Endothelial cell of umbilical vein (primary cell): ENCODE measurements around the gene TCP11L2. TPM values are rescaled to one million over a fixed set of nuclear protein-coding genes. Genes with fewer than 3 reads are reported as not detected.

Experiments used
- BruUV-seq: library from RNA; stranded (reverse); fragments of 400-500 nt; replicated peaks from 2 replicates; lab custom pipeline; 2021; lab: Mats Ljungman, UMichigan
- CTCF ChIA-PET: fragments of 300-600, 350-600 bp; sonication (Branson Sonifier 250); formaldehyde crosslinking; loops from one replicate; lab custom pipeline; 2021; ENCODE audit warnings: antibody characterized with exemption, inconsistent platforms; lab: Charles Lee
- POLR2A ChIA-PET: fragments of 300-600, 350-600 bp; sonication (Branson Sonifier 250); formaldehyde crosslinking; loops from one replicate; lab custom pipeline; 2021; ENCODE audit warnings: antibody characterized with exemption, inconsistent platforms; lab: Charles Lee
- DNase-seq: peaks from one replicate; pipeline ENCODE4 v3.0.0-alpha.2; 2011; ENCODE audit warnings: low read depth, low spot score
- FAIRE-seq: peaks from 2 replicates; lab custom pipeline; 2011; peaks lifted over from hg19 to GRCh38; lab: Jason Lieb, UNC
- H2AFZ ChIP-seq: 2 replicates; pipeline ENCODE4 v1.6.0; 2012; ENCODE audit warnings: low read depth, low read length, control low read depth, inconsistent platforms
- H3K27ac ChIP-seq: 2 replicates; pipeline ENCODE4 v1.5.1; 2011; ENCODE audit warnings: low read depth, mild to moderate bottlenecking, control low read depth, low read length, moderate library complexity; ENCODE audit not compliant: insufficient read depth
- H3K27me3 ChIP-seq, 2 experiments: 2 replicates each; pipeline versions ENCODE4 v1.6.0 to v1.6.1; 2011; ENCODE audit warnings: low read length in 2 of 2, mixed read lengths in 1 of 2; ENCODE audit not compliant: control insufficient read depth in 2 of 2, insufficient read depth in 2 of 2
- H3K36me3 ChIP-seq, 2 experiments: 2 replicates in 1 of 2; 3 replicates in 1 of 2; pipeline ENCODE4 v1.5.1; 2011; ENCODE audit warnings: low read length in 2 of 2, mild to moderate bottlenecking in 1 of 2, moderate library complexity in 1 of 2; ENCODE audit not compliant: control insufficient read depth in 2 of 2, insufficient read depth in 2 of 2; ENCODE audit errors: extremely low read depth in 1 of 2
- H3K4me1 ChIP-seq: 3 replicates; pipeline ENCODE4 v1.5.1; 2011; ENCODE audit warnings: mild to moderate bottlenecking, low read length; ENCODE audit not compliant: control insufficient read depth, insufficient read depth; ENCODE audit errors: extremely low read depth
- H3K4me2 ChIP-seq: 2 replicates; pipeline ENCODE4 v1.6.1; 2011; ENCODE audit warnings: low read length, control low read depth, mixed read lengths; ENCODE audit not compliant: insufficient read depth
- H3K4me3 ChIP-seq, 3 experiments: fragments of 200-600 bp in 1 of 3; sonication (generic), shearing (Covaris generic) in 1 of 3; replicated peaks in 1 of 3; 2 replicates each; pipeline ENCODE4 v1.5.1; 2011 to 2016; ENCODE audit warnings: control low read depth in 3 of 3, low read length in 3 of 3, mild to moderate bottlenecking in 2 of 3, inconsistent platforms in 1 of 3, low read depth in 1 of 3, moderate library complexity in 1 of 3; ENCODE audit not compliant: insufficient read depth in 1 of 3
- H3K79me2 ChIP-seq: 2 replicates; pipeline ENCODE4 v1.6.0; 2012; ENCODE audit warnings: low read length, inconsistent platforms; ENCODE audit not compliant: control insufficient read depth, insufficient read depth
- H3K9ac ChIP-seq: replicated peaks from 2 replicates; pipeline ENCODE3; 2011; ENCODE audit warnings: low read length, control low read depth; ENCODE audit not compliant: insufficient read depth; ENCODE audit errors: extremely low read depth
- H3K9me1 ChIP-seq: replicated peaks from 3 replicates; pipeline ENCODE4 v1.6.0; 2011; ENCODE audit warnings: mild to moderate bottlenecking, low read length; ENCODE audit not compliant: control insufficient read depth, insufficient read depth; ENCODE audit errors: extremely low read depth
- H3K9me3 ChIP-seq: replicated peaks from 2 replicates; pipeline ENCODE4 v1.5.1; 2012; ENCODE audit warnings: low read length, inconsistent platforms; ENCODE audit not compliant: control insufficient read depth, insufficient read depth
- H4K20me1 ChIP-seq: replicated peaks from 2 replicates; pipeline ENCODE3; 2011; ENCODE audit warnings: mild to moderate bottlenecking, low read length; ENCODE audit not compliant: control insufficient read depth, insufficient read depth; ENCODE audit errors: extremely low read depth
- CTCF ChIP-seq, 2 donors: IDR thresholded peaks; 1 replicate in 1 of 2; 2 replicates in 1 of 2; pipeline ENCODE4 v1.5.1; 2011; ENCODE audit warnings: low read length in 2 of 2, mild to moderate bottlenecking in 2 of 2, moderate library complexity in 2 of 2, control low read depth in 1 of 2, inconsistent platforms in 1 of 2, low read depth in 1 of 2; ENCODE audit not compliant: insufficient read depth in 1 of 2; ENCODE audit errors: extremely low read depth in 1 of 2
- EZH2 ChIP-seq: IDR thresholded peaks from 2 replicates; pipeline ENCODE4 v1.6.1; 2012; ENCODE audit warnings: borderline replicate concordance, low read depth, mild to moderate bottlenecking, moderate library complexity, low read length, inconsistent platforms; ENCODE audit not compliant: severe bottlenecking
- FOS ChIP-seq: IDR thresholded peaks from 2 replicates; pipeline ENCODE4 v1.6.1; 2011; ENCODE audit warnings: mild to moderate bottlenecking, low read length, moderate library complexity, borderline replicate concordance; ENCODE audit not compliant: insufficient read depth
- GATA2 ChIP-seq: IDR thresholded peaks from 2 replicates; pipeline ENCODE4 v1.7.0; 2011; ENCODE audit warnings: low read depth, mild to moderate bottlenecking, moderate library complexity, mixed read lengths, low read length; ENCODE audit not compliant: insufficient read length, insufficient read depth
- JUN ChIP-seq: IDR thresholded peaks from 2 replicates; pipeline ENCODE4 v1.6.1; 2011; ENCODE audit warnings: borderline replicate concordance, low read depth; ENCODE audit not compliant: insufficient read length, insufficient read depth
- MYC ChIP-seq: IDR thresholded peaks from one replicate; pipeline ENCODE4 v1.6.1; 2011; ENCODE audit warnings: mild to moderate bottlenecking, low read depth, low read length
- POLR2A ChIP-seq: IDR thresholded peaks from 2 replicates; pipeline ENCODE4 v1.6.1; 2012; ENCODE audit warnings: low read depth, mild to moderate bottlenecking, control low read depth, low read length
- POLR2AphosphoS5 ChIP-seq: IDR thresholded peaks from 2 replicates; pipeline ENCODE4 v1.6.1; 2012; ENCODE audit warnings: low read depth, mild to moderate bottlenecking, control low read depth, low read length, moderate library complexity; ENCODE audit not compliant: insufficient read depth
- dilution Hi-C: fragments of 300-500 bp; cut with MboI; formaldehyde crosslinking; loops from one replicate; pipeline ENCODE4 v1.15.0; 2019; ENCODE audit warnings: low sequenced_read_pairs; ENCODE audit not compliant: extremely low pct_ligation_motif_present
- intact Hi-C: fragments of 100-400 bp; cut with micrococcal nuclease; formaldehyde crosslinking; loops from one replicate; pipeline ENCODE4 v1.10.0; 2022
- polyA plus RNA-seq, 4 experiments: library from polyadenylated mRNA; depleted of rRNA in 3 of 4; stranded (reverse) in 3 of 4; unstranded in 1 of 4; fragments of >200 nt; gene quantifications; 2 replicates each; pipeline versions ENCODE4 v1.2.1 to v1.2.3, GENCODE V29; 2011 to 2012; ENCODE audit warnings: missing spikeins in 1 of 4
- total RNA-seq: library from RNA; stranded (reverse); gene quantifications from 2 replicates; pipeline ENCODE4 v1.2.3, GENCODE V29; 2021
- TF ChIP-seq, protein P1 (sequence below): IDR thresholded peaks from 2 replicates; pipeline ENCODE4 v1.6.1; 2011; ENCODE audit not compliant: insufficient read depth, insufficient read length

The TCP11L2 gene
- total and polyA plus RNA-seq, 2 donors (not counting 3 experiments of a cell fraction or from before 2014, with no cell fraction given): 6.0 to 18.7 TPM

- no peaks in the 10 kb centered on the region for H3K4me1 ChIP-seq
- no peak overlapping the region for H3K9ac ChIP-seq
- no peaks in the 10 kb centered on the region for H3K79me2 ChIP-seq
- intact Hi-C loops (no loop called here), dilution Hi-C loops (no loop called here)
- H4K20me1 ChIP-seq: no peaks in the 10 kb centered on the region
- DNase-seq (no peak), FAIRE-seq (no peak)
- H2AFZ ChIP-seq: no peak overlapping the region
- H3K9me1 ChIP-seq: no peaks in the 10 kb centered on the region
- H3K36me3 ChIP-seq: no peaks in the 10 kb centered on the region
- peaks cover 0 to 2% of the 10 kb centered on the region in 2 experiments for H3K27me3 ChIP-seq
- POLR2A ChIA-PET: no interaction called here
- BruUV-seq: no TSS peak
- H3K9me3 ChIP-seq: no peaks in the 10 kb centered on the region
- no peak overlapping the region for H3K4me2 ChIP-seq
- TF ChIP-seq MYC: no peak
- TF ChIP-seq, protein P1, sequence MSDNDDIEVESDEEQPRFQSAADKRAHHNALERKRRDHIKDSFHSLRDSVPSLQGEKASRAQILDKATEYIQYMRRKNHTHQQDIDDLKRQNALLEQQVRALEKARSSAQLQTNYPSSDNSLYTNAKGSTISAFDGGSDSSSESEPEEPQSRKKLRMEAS: no peak
- TF ChIP-seq GATA2: no peak
- TF ChIP-seq CTCF (IDR thresholded peaks at IDR 0.05; ENCODE audit: extremely low read depth in 1 of 2, insufficient read depth in 1 of 2, low read depth in 1 of 2, low read length in 2 of 2): no peak
- no peak for TF ChIP-seq EZH2
- TF ChIP-seq JUN: no peak
- TF ChIP-seq POLR2A: no peak
- no peak for TF ChIP-seq POLR2AphosphoS5
- TF ChIP-seq FOS: no peak
- no peak overlapping the region for H3K27ac ChIP-seq
- CTCF ChIA-PET: interaction anchor here (1.1 to 2.0 kb wide), 2 partner anchors 10 to 24 kb away, joined by 3 to 8 read pairs; no protein-coding TSS in a partner anchor
- no peak overlapping the region for H3K4me3 ChIP-seq
These were observed 10.2 kb upstream of the TCP11L2 start for GRCh38 chr12:106292339-106292738.
